Kidney epithelial cell (primary cell): ENCODE measurements around the gene FFAR3. TPM values are rescaled to one million over a fixed set of nuclear protein-coding genes. Genes with fewer than 3 reads are reported as not detected.

Experiments used
- DNase-seq: peaks from one replicate; pipeline ENCODE4 v3.0.0-alpha.2; 2010; ENCODE audit warnings: low read depth
- H3K27me3 ChIP-seq: 2 replicates; pipeline ENCODE4 v1.6.0; 2011; ENCODE audit warnings: low read length; ENCODE audit not compliant: control insufficient read depth, insufficient read depth
- H3K36me3 ChIP-seq: 2 replicates; pipeline ENCODE4 v1.5.1; 2011; ENCODE audit warnings: low read length; ENCODE audit not compliant: control insufficient read depth, insufficient read depth
- H3K4me3 ChIP-seq: 2 replicates; pipeline ENCODE4 v1.5.1; 2011; ENCODE audit warnings: low read depth, mild to moderate bottlenecking, control low read depth, low read length
- CTCF ChIP-seq: IDR thresholded peaks from 2 replicates; pipeline ENCODE4 v1.5.1; 2011; ENCODE audit warnings: mild to moderate bottlenecking, moderate library complexity, low read length, control low read depth, inconsistent platforms; ENCODE audit not compliant: insufficient read depth, poor library complexity, severe bottlenecking
- total RNA-seq: library from RNA; depleted of rRNA; stranded (reverse); fragments of >200 nt; gene quantifications from 2 replicates; pipeline ENCODE4 v1.2.3, GENCODE V29; 2015

FFAR3 gene
- total RNA-seq, 1 donor from 2014 or later, result not detected

- Histone ChIP-seq H3K27me3 (peaks cover 2% of the 10 kb centered on the region), H3K36me3 (no peaks in the 10 kb centered on the region), H3K4me3 (no peak overlapping the region)
- TF ChIP-seq CTCF, result no peak
- DNase-seq, result no peak
These were observed 46.2 kb upstream of the FFAR3 start for GRCh38 chr19:35311901-35312665.

- Histone ChIP-seq H3K27me3 (peaks cover 2% of the 10 kb centered on the region), H3K36me3 (no peaks in the 10 kb centered on the region), H3K4me3 (no peak overlapping the region)
- TF ChIP-seq CTCF, result no peak
- DNase-seq, result no peak
These were observed 44.7 kb upstream of the FFAR3 start for GRCh38 chr19:35313587-35313986.

- DNase-seq, result no peak
- peaks cover 2% of the 10 kb centered on the region for H3K27me3 ChIP-seq
- TF ChIP-seq CTCF, result no peak
- H3K4me3 ChIP-seq, result no peak overlapping the region
- H3K36me3 ChIP-seq, result no peaks in the 10 kb centered on the region
These were observed 44.2 kb upstream of the FFAR3 start for GRCh38 chr19:35314031-35314430.

- no peak for TF ChIP-seq CTCF
- DNase-seq, result no peak
- H3K36me3 ChIP-seq, result no peaks in the 10 kb centered on the region
These were observed 43.3 kb upstream of the FFAR3 start for GRCh38 chr19:35314858-35315470.

GRCh38 chr19:35315883-35316282, 42.4 kb upstream of the FFAR3 start:
- Histone ChIP-seq H3K36me3 (no peaks in the 10 kb centered on the region), H3K27me3 (no peaks in the 10 kb centered on the region), H3K4me3 (no peak overlapping the region)
- TF ChIP-seq CTCF, result no peak
- DNase-seq, result no peak

More at GRCh38 chr19:35314858-35315470, 43.3 kb upstream of the FFAR3 start:
- Histone ChIP-seq H3K27me3 (peaks cover under 1% of the 10 kb centered on the region), H3K4me3 (no peak overlapping the region)
